GM10266 (cell line): ENCODE data around the gene SLC25A27.
"Not testable (repeated sequence)": the region's sequence is repeated elsewhere in the genome, so short reads cannot be mapped to it uniquely, and the experiment has no call there.

Experiments used
- DNase-seq: peaks from one replicate; pipeline ENCODE4 v3.0.0; 2012; ENCODE audit errors: extremely low spot score
- CTCF ChIP-seq: IDR thresholded peaks from 2 replicates; pipeline ENCODE4 v1.5.1; 2012; ENCODE audit warnings: mild to moderate bottlenecking, low read depth; ENCODE audit not compliant: control insufficient read depth, insufficient read depth; ENCODE audit errors: missing control alignments

The SLC25A27 gene

DNA sequence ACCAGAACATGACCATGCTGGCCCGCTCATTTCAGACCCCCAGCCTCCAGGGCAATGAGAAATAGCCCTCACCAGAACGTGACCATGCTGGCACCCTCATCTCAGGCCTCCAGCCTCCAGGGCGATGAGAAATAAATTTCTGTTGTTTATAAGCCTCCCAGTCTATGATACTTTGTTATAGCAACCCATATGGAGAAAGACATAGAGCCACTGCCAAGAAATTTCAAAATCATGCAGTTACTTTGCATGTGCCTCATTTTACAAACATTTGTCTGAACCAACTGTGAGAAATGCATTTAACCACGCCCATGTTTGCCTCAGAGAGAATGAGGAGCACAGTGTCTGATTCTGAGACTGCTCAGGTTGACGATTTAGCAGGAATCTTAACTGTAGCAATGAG, 15.6 kb upstream of the SLC25A27 start:
- no peak for TF ChIP-seq CTCF
- DNase-seq = no peak

- no peak for DNase-seq
- no peak for TF ChIP-seq CTCF
Measured at GRCh38 chr6:46637933-46638332, 14.8 kb upstream of the SLC25A27 start.

DNA sequence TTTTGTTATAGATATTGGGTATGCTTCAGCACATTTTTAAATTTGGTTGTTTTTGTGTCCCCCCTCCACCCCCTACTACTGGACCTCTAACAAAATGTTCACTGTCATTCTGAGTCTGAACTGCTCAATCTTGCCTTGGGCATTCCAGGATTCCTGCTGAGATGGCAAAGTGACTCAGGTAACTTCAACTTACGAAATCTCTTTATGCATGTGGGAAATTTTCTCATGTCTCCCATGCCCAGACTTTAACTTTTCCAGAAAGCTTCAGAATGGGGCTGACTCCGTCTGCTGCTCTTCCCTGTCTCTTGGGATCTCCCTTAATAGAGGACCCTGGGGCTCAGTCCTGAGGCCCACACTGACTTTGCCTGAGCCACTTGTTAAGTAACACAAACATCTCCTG, 14.1 kb upstream of the SLC25A27 start:
- DNase-seq = no peak
- no peak for TF ChIP-seq CTCF

DNA sequence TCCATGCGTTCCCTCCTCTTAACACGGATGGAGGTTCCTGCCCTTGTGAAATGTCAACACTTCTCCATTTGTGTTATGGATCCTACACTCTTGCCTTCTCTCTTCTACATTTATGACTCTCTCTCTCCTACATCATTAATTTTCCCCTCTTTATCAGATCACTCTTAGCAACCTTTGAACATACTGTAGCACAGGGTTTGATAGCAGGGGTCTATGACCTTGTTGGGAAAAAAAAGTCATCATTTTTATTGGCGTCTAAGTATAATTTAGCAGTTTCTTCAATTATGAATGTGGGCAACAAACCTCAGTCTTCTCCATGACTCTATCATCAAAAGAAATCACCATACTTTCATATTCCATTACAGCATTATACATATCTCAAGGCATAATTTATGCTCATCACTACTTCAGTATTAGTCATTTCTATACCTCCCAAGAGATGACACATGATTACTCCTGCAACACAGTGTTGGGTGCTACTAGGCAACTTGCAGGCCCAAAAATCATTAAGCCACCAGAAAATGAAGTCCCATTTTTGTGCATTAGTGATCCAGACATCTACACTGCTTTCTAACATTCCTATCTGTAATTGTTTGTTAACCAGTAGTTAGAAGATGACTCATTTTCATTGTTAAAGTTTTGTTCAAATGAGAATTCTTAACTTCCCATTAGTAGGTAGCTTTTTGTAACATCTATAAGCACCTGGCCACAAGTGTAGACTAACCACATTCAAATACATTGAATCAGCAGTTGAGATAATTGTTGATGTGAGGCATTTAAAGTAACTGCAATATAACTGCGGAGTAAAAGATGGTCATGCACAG, 9.6 kb upstream of the SLC25A27 start:
- no peak for DNase-seq
- no peak for TF ChIP-seq CTCF

DNA sequence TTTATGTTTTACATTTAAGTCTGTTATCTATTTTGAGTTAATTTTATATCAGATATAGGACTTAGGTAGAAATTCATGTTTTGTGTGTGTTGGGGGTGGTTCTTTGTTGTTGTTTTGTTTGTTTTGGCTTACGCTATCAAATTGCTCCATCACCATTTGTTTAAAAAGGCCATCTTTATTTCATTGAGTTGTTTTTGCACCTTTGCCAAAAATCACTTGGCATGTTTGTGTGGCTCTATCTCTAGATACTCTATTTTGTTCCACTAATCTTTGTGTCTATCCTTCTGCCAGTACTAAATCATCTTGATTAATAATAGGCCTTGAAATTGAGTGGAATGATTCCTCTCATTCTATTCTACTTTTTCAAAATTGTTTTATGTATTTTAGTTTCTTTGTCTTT, 7.5 kb upstream of the SLC25A27 start:
- no peak for DNase-seq
- TF ChIP-seq CTCF = no peak

DNA sequence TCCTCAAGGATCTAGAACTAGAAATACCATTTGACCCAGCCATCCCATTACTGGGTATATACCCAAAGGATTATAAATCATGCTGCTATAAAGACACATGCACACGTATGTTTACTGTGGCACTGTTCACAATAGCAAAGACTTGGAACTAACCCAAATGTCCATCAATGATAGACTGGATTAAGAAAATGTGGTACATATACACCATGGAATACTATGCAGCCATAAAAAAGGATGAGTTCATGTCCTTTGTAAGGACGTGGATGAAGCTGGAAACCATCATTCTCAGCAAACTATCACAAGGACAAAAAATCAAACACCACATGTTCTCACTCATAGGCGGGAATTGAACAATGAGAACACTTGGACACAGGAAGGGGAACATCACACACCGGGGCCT, 4.7 kb upstream of the SLC25A27 start:
- not testable (repeated sequence) for DNase-seq

DNA sequence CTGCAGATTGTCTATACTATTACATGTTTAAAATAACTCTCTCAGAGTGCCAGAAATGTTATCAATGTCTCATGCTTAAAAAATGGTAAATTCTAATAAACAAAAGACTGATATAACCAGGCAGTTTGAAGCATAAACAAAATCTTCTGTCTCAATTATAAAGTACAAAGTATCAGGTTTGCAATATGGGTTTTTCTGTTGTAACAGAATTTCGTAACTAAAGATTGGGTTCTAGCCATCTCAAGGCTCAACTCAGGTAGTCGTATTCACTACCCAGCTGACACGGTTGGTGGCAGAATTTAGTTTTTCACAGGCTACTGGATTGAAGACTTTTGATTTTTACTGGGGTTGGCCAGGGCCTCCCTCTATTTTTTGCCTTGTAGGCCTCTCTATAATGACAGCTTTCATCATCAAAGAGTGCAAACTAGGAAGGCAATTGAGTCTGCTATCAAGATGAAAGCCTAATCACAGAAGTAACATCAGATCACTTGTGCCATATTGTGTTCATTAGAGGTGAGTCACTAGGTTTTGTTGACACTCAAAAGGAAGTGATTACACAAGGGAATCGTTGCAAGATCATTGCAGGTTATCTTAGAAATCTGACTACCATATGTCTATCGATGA, 3.8 kb upstream of the SLC25A27 start:
- no peak for DNase-seq
- no peak for TF ChIP-seq CTCF
